ENCODE results near the gene NTPCR. TPM values are rescaled to one million over a fixed set of nuclear protein-coding genes. Genes with fewer than 3 reads are reported as not detected.

The NTPCR gene
- total and polyA plus RNA-seq, 5 donors from 2014 or later: 12.4 to 72.0 (median 47.6) TPM

DNA sequence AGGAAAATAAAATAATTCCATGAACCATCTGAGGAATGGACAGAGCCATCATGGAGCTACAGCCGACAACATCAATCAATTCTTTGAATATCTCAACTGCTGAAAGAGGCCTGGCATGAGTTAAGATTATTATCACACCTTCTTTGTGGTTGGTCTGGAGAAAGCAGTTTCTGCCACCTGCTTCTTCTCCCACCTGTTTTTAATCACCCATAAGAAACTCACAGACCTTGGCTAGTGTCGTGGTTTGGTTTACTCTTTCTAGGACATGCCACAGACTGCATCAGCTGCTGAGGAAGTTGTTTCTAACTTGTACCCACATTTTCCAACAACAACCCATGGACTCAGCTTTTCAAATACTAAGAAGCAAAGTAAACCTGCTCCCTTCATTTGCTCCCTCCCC, 65.6 kb downstream of the NTPCR start:
- Mint-ChIP-seq H3K9me3 (no peaks in the 10 kb centered on the region), H3K4me1 (peaks cover 0 to 7% (median 3%) of the 10 kb centered on the region in 4 donors), H3K36me3 (peaks cover 52% of the 10 kb centered on the region), H3K27me3 (no peaks in the 10 kb centered on the region), H3K4me3 (no peak overlapping the region), H3K27ac (peak overlapping the region in 1 of 3 donors; percentile 61)
- peaks cover 29% of the 10 kb centered on the region for H3K36me3 ChIP-seq (ENCODE audit: control insufficient read depth, insufficient read depth, low read length)
- no peaks in the 10 kb centered on the region for H3K4me1 ChIP-seq (ENCODE audit: control insufficient read depth, insufficient read depth, low read length, poor library complexity, severe bottlenecking)
- no peaks in the 10 kb centered on the region for H3K27me3 ChIP-seq (ENCODE audit: control insufficient read depth, insufficient read depth, low read length)
- ATAC-seq (ENCODE audit: low read depth in 2 of 2) (no peak), DNase-seq (peak in 1 of 3 donors; percentile 16)
- no peak overlapping the region for H3K27ac ChIP-seq (ENCODE audit: insufficient read depth, low read length, poor library complexity, severe bottlenecking)
- no peaks in the 10 kb centered on the region for H3K9me3 ChIP-seq (ENCODE audit: control insufficient read depth in 2 of 2, low read length in 2 of 2)
- H3K4me3 ChIP-seq (ENCODE audit: low read depth, low read length): no peak overlapping the region

DNA sequence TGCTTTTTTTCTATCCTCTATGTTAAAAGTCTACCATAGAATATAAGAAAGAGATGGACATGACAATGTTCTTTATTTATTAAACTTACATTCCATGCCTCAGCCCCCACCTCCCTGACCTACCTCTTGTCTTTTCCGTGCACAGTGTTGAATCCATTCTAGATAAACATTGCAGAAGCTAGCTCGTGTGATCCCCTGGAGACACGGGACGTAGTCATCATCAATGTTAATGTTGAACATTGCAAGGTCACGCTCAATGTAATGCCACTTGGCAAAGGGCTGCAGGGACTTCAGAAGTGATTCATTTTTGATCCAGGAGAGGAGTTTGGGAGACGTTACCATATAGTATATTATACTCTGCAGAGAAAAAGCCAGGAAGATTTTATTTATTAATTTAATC, 66.4 kb downstream of the NTPCR start:
- DNase-seq: no peak
- Histone ChIP-seq H3K4me1 (ENCODE audit: control insufficient read depth, insufficient read depth, low read length, poor library complexity, severe bottlenecking) (no peaks in the 10 kb centered on the region), H3K27ac (ENCODE audit: insufficient read depth, low read length, poor library complexity, severe bottlenecking) (no peak overlapping the region), H3K4me3 (ENCODE audit: low read depth, low read length) (no peak overlapping the region), H3K27me3 (ENCODE audit: control insufficient read depth, insufficient read depth, low read length) (no peaks in the 10 kb centered on the region), H3K36me3 (ENCODE audit: control insufficient read depth, insufficient read depth, low read length) (peaks cover 28% of the 10 kb centered on the region), H3K9me3 (ENCODE audit: control insufficient read depth in 2 of 2, low read length in 2 of 2) (no peaks in the 10 kb centered on the region)
- Mint-ChIP-seq H3K36me3 (peaks cover 50% of the 10 kb centered on the region), H3K27ac (no peak overlapping the region), H3K9me3 (no peaks in the 10 kb centered on the region), H3K4me3 (no peak overlapping the region), H3K27me3 (no peaks in the 10 kb centered on the region), H3K4me1 (peaks cover 0 to 7% (median 3%) of the 10 kb centered on the region in 4 donors)
- ATAC-seq (ENCODE audit: low read depth in 2 of 2): no peak

DNA sequence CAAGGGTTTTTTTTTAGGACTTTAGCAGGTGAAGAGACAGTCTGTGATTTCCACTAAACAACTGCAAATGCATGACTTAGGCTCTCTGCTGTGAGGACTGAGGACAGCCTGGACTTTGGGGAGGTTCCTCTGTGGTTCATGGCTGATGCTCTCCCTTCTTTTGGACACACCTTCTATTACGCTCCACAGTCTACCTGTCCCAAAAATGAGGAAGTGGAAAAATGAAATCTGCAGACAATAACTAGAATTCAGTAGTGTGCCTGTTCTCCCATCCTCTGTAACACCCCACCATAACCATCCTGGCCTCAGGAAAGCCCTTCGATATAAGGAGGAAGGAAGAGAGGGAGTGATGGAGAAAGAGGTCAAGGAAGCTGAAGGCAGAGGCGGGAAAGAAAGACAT, 68.7 kb downstream of the NTPCR start:
- Mint-ChIP-seq H3K27me3 (no peaks in the 10 kb centered on the region), H3K36me3 (peaks cover 40% of the 10 kb centered on the region)
- peaks cover 16% of the 10 kb centered on the region for H3K36me3 ChIP-seq (ENCODE audit: control insufficient read depth, insufficient read depth, low read length)

DNA sequence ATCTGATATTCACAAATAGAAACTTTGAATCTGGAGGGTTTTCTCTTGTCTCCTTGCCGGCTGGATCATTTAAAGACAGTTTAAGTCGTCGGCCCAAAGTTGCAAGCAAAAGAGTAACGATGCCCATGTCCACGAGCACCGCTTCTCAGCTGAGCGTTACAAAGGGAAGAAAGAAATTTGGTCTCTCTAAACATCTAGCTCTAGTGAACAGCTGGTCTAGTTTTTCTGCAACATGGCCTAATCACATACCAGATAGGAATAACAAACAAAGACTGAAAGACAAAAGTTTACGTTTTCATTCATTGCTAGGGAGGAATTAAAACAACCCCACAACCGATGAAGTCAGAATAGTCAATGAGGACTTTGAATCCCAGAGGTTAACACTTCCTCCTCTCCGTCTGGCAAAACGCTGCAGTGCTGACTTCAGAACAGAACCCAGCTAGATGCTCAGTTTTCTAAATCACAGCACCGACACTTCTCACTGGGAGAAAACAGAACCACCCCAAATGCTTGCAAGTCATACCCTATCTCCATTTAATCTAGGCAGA, 69.4 kb downstream of the NTPCR start:
- no peak overlapping the region for H3K4me3 Mint-ChIP-seq
- H3K27me3 Mint-ChIP-seq: no peaks in the 10 kb centered on the region
- no peaks in the 10 kb centered on the region for H3K9me3 Mint-ChIP-seq
- Histone ChIP-seq H3K9me3 (ENCODE audit: control insufficient read depth in 2 of 2, low read length in 2 of 2) (no peaks in the 10 kb centered on the region), H3K4me3 (ENCODE audit: low read depth, low read length) (no peak overlapping the region), H3K4me1 (ENCODE audit: control insufficient read depth, insufficient read depth, low read length, poor library complexity, severe bottlenecking) (no peaks in the 10 kb centered on the region), H3K27ac (ENCODE audit: insufficient read depth, low read length, poor library complexity, severe bottlenecking) (no peak overlapping the region), H3K36me3 (ENCODE audit: control insufficient read depth, insufficient read depth, low read length) (peaks cover 10% of the 10 kb centered on the region), H3K27me3 (ENCODE audit: control insufficient read depth, insufficient read depth, low read length) (no peaks in the 10 kb centered on the region)
- H3K36me3 Mint-ChIP-seq: peaks cover 39% of the 10 kb centered on the region
- DNase-seq: no peak
- peaks cover 0 to 7% (median 3%) of the 10 kb centered on the region in 4 donors for H3K4me1 Mint-ChIP-seq
- H3K27ac Mint-ChIP-seq: no peak overlapping the region
- no peak for ATAC-seq (ENCODE audit: low read depth in 2 of 2)

More for the DNA sequence above, 68.7 kb downstream of the NTPCR start:
- Histone ChIP-seq H3K4me3 (ENCODE audit: low read depth, low read length) (no peak overlapping the region), H3K4me1 (ENCODE audit: control insufficient read depth, insufficient read depth, low read length, poor library complexity, severe bottlenecking) (no peaks in the 10 kb centered on the region), H3K27me3 (ENCODE audit: control insufficient read depth, insufficient read depth, low read length) (no peaks in the 10 kb centered on the region), H3K27ac (ENCODE audit: insufficient read depth, low read length, poor library complexity, severe bottlenecking) (no peak overlapping the region), H3K9me3 (ENCODE audit: control insufficient read depth in 2 of 2, low read length in 2 of 2) (no peaks in the 10 kb centered on the region)
- H3K9me3 Mint-ChIP-seq: no peaks in the 10 kb centered on the region
- no peak overlapping the region for H3K4me3 Mint-ChIP-seq
- peak overlapping the region in 1 of 3 donors; percentile 87 for H3K27ac Mint-ChIP-seq
- peaks cover 0 to 7% (median 3%) of the 10 kb centered on the region in 4 donors for H3K4me1 Mint-ChIP-seq
- ATAC-seq (ENCODE audit: low read depth in 2 of 2) (no peak), DNase-seq (no peak)

DNA sequence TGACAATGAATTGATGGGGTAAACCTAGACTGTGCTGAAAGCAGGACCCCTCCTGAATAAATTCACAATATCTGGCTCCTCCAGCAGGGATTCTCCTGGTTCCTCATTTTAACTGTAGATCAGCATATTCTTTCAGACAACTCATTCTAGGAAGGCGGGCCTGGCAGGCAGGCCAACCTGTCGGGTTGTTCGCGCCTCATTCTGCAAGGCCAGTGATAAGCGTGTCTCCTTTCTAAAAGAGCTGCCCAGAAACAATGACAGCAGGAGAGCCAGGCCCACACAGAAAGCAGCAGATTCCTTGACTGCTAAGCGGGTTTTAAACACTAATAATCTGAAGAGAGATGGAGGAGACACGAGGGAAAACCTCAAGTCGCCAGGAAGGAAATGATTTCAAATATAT, 70.0 kb downstream of the NTPCR start:
- Mint-ChIP-seq H3K27ac (no peak overlapping the region), H3K4me1 (peaks cover 0 to 7% (median 3%) of the 10 kb centered on the region in 4 donors), H3K4me3 (no peak overlapping the region), H3K27me3 (no peaks in the 10 kb centered on the region), H3K36me3 (peaks cover 38% of the 10 kb centered on the region), H3K9me3 (no peaks in the 10 kb centered on the region)
- Histone ChIP-seq H3K27me3 (ENCODE audit: control insufficient read depth, insufficient read depth, low read length) (no peaks in the 10 kb centered on the region), H3K27ac (ENCODE audit: insufficient read depth, low read length, poor library complexity, severe bottlenecking) (no peak overlapping the region), H3K36me3 (ENCODE audit: control insufficient read depth, insufficient read depth, low read length) (peaks cover 11% of the 10 kb centered on the region), H3K4me3 (ENCODE audit: low read depth, low read length) (no peak overlapping the region), H3K4me1 (ENCODE audit: control insufficient read depth, insufficient read depth, low read length, poor library complexity, severe bottlenecking) (no peaks in the 10 kb centered on the region), H3K9me3 (ENCODE audit: control insufficient read depth in 2 of 2, low read length in 2 of 2) (no peaks in the 10 kb centered on the region)
- ATAC-seq (ENCODE audit: low read depth in 2 of 2): no peak
- no peak for DNase-seq

DNA sequence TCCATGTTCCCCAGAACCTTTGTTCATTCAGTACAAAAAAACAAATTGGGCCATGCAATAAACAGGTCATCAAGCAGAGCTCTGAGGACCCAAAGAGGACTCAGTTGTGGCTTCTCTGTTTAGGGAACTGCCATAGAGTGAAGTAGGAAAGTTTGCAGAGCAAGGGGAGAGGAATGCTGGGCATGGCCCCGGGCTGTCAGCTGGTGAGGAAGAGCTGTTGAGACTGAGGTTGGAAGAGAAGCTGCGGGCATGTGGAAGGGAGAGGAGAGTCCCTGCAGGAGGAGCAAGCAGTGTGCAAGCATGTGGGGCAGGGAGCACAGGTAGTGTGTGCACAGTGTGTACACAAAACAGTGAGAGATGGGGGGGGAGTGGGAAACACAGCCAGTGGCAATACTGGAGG, 71.8 kb downstream of the NTPCR start:
- Mint-ChIP-seq H3K27ac (peak overlapping the region in 1 of 3 donors; percentile 5), H3K4me1 (peaks cover 0 to 5% (median 0%) of the 10 kb centered on the region in 4 donors), H3K36me3 (peaks cover 27% of the 10 kb centered on the region), H3K4me3 (no peak overlapping the region), H3K9me3 (no peaks in the 10 kb centered on the region), H3K27me3 (no peaks in the 10 kb centered on the region)
- Histone ChIP-seq H3K4me3 (ENCODE audit: low read depth, low read length) (no peak overlapping the region), H3K27ac (ENCODE audit: insufficient read depth, low read length, poor library complexity, severe bottlenecking) (no peak overlapping the region), H3K4me1 (ENCODE audit: control insufficient read depth, insufficient read depth, low read length, poor library complexity, severe bottlenecking) (no peaks in the 10 kb centered on the region), H3K9me3 (ENCODE audit: control insufficient read depth in 2 of 2, low read length in 2 of 2) (no peaks in the 10 kb centered on the region), H3K36me3 (ENCODE audit: control insufficient read depth, insufficient read depth, low read length) (peaks cover 11% of the 10 kb centered on the region), H3K27me3 (ENCODE audit: control insufficient read depth, insufficient read depth, low read length) (no peaks in the 10 kb centered on the region)
- DNase-seq (no peak), ATAC-seq (ENCODE audit: low read depth in 2 of 2) (no peak)

DNA sequence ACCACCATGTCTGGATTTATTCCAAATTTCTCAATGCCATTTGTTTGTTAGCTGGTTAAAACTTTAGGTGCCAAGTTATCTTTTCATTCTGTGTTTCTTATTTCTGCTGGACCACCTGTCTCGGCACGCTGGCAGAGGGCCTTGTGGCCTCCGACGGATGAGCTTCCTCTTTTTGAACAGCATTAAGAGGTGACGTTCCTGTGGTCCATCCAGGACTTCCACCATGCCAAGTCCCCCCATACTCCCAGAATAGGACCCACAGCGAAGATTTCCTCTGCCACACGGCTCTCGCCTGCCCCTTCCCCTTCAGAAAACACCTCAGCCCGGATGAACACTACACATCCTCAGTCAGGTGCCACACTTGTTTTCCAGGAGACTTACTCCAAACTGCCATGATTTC, 73.8 kb downstream of the NTPCR start:
- no peaks in the 10 kb centered on the region for H3K4me1 ChIP-seq (ENCODE audit: control insufficient read depth, insufficient read depth, low read length, poor library complexity, severe bottlenecking)
- no peak for ATAC-seq (ENCODE audit: low read depth in 2 of 2)
- H3K4me1 Mint-ChIP-seq: peaks cover 0 to 5% (median 0%) of the 10 kb centered on the region in 4 donors
- H3K4me3 Mint-ChIP-seq: no peak overlapping the region
- no peaks in the 10 kb centered on the region for H3K27me3 Mint-ChIP-seq
- no peak overlapping the region for H3K27ac Mint-ChIP-seq
- H3K36me3 ChIP-seq (ENCODE audit: control insufficient read depth, insufficient read depth, low read length): peaks cover 11% of the 10 kb centered on the region
- H3K36me3 Mint-ChIP-seq: peaks cover 21% of the 10 kb centered on the region
- H3K9me3 Mint-ChIP-seq: no peaks in the 10 kb centered on the region
- H3K27me3 ChIP-seq (ENCODE audit: control insufficient read depth, insufficient read depth, low read length): no peaks in the 10 kb centered on the region
- no peak overlapping the region for H3K4me3 ChIP-seq (ENCODE audit: low read depth, low read length)
- no peak for DNase-seq
- no peak overlapping the region for H3K27ac ChIP-seq (ENCODE audit: insufficient read depth, low read length, poor library complexity, severe bottlenecking)
- H3K9me3 ChIP-seq (ENCODE audit: control insufficient read depth in 2 of 2, low read length in 2 of 2): no peaks in the 10 kb centered on the region

DNA sequence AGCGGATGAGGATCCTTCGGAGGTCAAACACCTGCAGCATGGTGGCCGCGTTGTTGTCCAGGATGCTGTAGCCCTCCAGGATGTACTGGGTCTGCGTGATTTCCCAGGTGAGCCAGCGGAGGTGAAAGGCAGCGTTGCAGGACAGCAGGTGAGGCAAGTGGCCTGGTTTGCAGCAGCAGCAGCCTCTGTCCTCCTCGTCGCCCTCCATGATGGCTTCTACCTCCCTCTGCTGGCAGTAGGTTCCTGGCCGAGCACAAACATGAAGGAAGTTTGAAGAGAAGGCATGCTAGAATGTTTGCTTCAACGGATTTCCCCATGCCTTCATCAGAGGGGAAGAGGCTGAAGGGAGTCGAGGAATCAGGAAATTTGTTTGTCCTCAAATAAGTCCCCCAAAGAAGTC, 74.7 kb downstream of the NTPCR start:
- no peaks in the 10 kb centered on the region for H3K27me3 ChIP-seq (ENCODE audit: control insufficient read depth, insufficient read depth, low read length)
- Mint-ChIP-seq H3K4me1 (peaks cover 0 to 5% (median 0%) of the 10 kb centered on the region in 4 donors), H3K27ac (no peak overlapping the region), H3K4me3 (no peak overlapping the region), H3K27me3 (no peaks in the 10 kb centered on the region), H3K9me3 (no peaks in the 10 kb centered on the region), H3K36me3 (peaks cover 16% of the 10 kb centered on the region)
- H3K4me1 ChIP-seq (ENCODE audit: control insufficient read depth, insufficient read depth, low read length, poor library complexity, severe bottlenecking): no peaks in the 10 kb centered on the region
- H3K9me3 ChIP-seq (ENCODE audit: control insufficient read depth in 2 of 2, low read length in 2 of 2): no peaks in the 10 kb centered on the region
- no peak for ATAC-seq (ENCODE audit: low read depth in 2 of 2)
- H3K36me3 ChIP-seq (ENCODE audit: control insufficient read depth, insufficient read depth, low read length): peaks cover 5% of the 10 kb centered on the region
- H3K27ac ChIP-seq (ENCODE audit: insufficient read depth, low read length, poor library complexity, severe bottlenecking): no peak overlapping the region
- H3K4me3 ChIP-seq (ENCODE audit: low read depth, low read length): no peak overlapping the region
- peak in 1 of 3 donors; percentile 36 for DNase-seq
